OCI-LY3 (cell line): Measurements from ENCODE around the gene EXD1.

Experiments
- H2AFZ ChIP-seq: fragments of 200-600, 300-600 bp; shearing (Covaris generic); 2 replicates; pipeline ENCODE4 v1.6.0; 2014; ENCODE audit warnings: antibody characterized with exemption, low read depth, low read length
- H3K27ac ChIP-seq: fragments of 200-600, 300-600 bp; sonication (generic); 2 replicates; pipeline ENCODE4 v1.5.1; 2014; ENCODE audit warnings: mild to moderate bottlenecking, low read length, moderate library complexity, mixed read lengths
- H3K27me3 ChIP-seq: fragments of 200-600, 300-600 bp; sonication (generic); 2 replicates; pipeline ENCODE4 v1.6.1; 2014; ENCODE audit warnings: low read depth, low read length, mixed read lengths
- H3K36me3 ChIP-seq: fragments of 200-600, 300-600 bp; sonication (generic); replicated peaks from 2 replicates; pipeline ENCODE3; 2014; ENCODE audit warnings: low read depth, low read length, mixed read lengths
- H3K4me1 ChIP-seq: fragments of 300-600, 200-600 bp; sonication (generic); 2 replicates; pipeline ENCODE4 v1.6.1; 2014; ENCODE audit warnings: low read length, mixed read lengths
- H3K4me2 ChIP-seq: fragments of 200-600, 300-600 bp; sonication (generic); 2 replicates; pipeline ENCODE4 v1.6.1; 2014; ENCODE audit warnings: low read length, mixed read lengths
- H3K4me3 ChIP-seq: fragments of 300-600, 200-600 bp; sonication (generic); 2 replicates; pipeline ENCODE4 v1.5.1; 2014; ENCODE audit warnings: antibody characterized with exemption, mild to moderate bottlenecking, low read length, moderate library complexity
- H3K79me2 ChIP-seq: fragments of 300-600, 200-600 bp; shearing (Covaris generic); 2 replicates; pipeline ENCODE4 v1.6.1; 2014; ENCODE audit warnings: mild to moderate bottlenecking, low read length, mixed read lengths
- H3K9ac ChIP-seq: fragments of 300-600, 200-600 bp; shearing (Covaris generic); 2 replicates; pipeline ENCODE4 v1.6.0; 2014; ENCODE audit warnings: mild to moderate bottlenecking, low read length, moderate library complexity
- H3K9me3 ChIP-seq: fragments of 200-600, 300-600 bp; shearing (Covaris generic); 2 replicates; pipeline ENCODE4 v1.6.1; 2014; ENCODE audit warnings: low read length, mixed read lengths; ENCODE audit not compliant: insufficient read depth
- H4K20me1 ChIP-seq: fragments of 200-600, 300-600 bp; sonication (generic); 2 replicates; pipeline ENCODE4 v1.6.1; 2016; ENCODE audit warnings: low read length, mixed read lengths; ENCODE audit not compliant: insufficient read depth
- EZH2phosphoT487 ChIP-seq: fragments of 200-600 bp; shearing (Covaris generic); IDR thresholded peaks from 2 replicates; pipeline ENCODE4 v1.6.1; 2018; ENCODE audit warnings: antibody characterized with exemption, mixed run types, low read depth
- TF ChIP-seq, protein P1 (sequence below): fragments of 200-600, 300-600 bp; sonication (generic); IDR thresholded peaks from 2 replicates; pipeline ENCODE4 v1.5.1; 2014; ENCODE audit warnings: antibody characterized with exemption, low read length, low read depth

The EXD1 gene

GRCh38 chr15:41133454-41133853 is 97.1 kb downstream of the EXD1 start:
- no peak overlapping the region for H3K27ac ChIP-seq
- no peak overlapping the region for H3K4me2 ChIP-seq
- H4K20me1 ChIP-seq = no peaks in the 10 kb centered on the region
- H3K36me3 ChIP-seq = no peaks in the 10 kb centered on the region
- no peaks in the 10 kb centered on the region for H3K27me3 ChIP-seq
- no peaks in the 10 kb centered on the region for H3K79me2 ChIP-seq
- no peaks in the 10 kb centered on the region for H3K4me1 ChIP-seq
- H3K4me3 ChIP-seq = no peak overlapping the region
- no peaks in the 10 kb centered on the region for H3K9me3 ChIP-seq
- no peak overlapping the region for H3K9ac ChIP-seq
- TF ChIP-seq, protein P1, sequence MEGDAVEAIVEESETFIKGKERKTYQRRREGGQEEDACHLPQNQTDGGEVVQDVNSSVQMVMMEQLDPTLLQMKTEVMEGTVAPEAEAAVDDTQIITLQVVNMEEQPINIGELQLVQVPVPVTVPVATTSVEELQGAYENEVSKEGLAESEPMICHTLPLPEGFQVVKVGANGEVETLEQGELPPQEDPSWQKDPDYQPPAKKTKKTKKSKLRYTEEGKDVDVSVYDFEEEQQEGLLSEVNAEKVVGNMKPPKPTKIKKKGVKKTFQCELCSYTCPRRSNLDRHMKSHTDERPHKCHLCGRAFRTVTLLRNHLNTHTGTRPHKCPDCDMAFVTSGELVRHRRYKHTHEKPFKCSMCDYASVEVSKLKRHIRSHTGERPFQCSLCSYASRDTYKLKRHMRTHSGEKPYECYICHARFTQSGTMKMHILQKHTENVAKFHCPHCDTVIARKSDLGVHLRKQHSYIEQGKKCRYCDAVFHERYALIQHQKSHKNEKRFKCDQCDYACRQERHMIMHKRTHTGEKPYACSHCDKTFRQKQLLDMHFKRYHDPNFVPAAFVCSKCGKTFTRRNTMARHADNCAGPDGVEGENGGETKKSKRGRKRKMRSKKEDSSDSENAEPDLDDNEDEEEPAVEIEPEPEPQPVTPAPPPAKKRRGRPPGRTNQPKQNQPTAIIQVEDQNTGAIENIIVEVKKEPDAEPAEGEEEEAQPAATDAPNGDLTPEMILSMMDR = no peak
- TF ChIP-seq EZH2phosphoT487 = no peak
- no peak overlapping the region for H2AFZ ChIP-seq
